Right atrium auricular region (tissue), 2 donors: ENCODE data around the gene NACC2. TPM values are rescaled to one million over a fixed set of nuclear protein-coding genes. Genes with fewer than 3 reads are reported as not detected.

Experiments
- DNase-seq: peaks from one replicate; pipeline ENCODE4 v3.0.0-alpha.2; 2019; ENCODE audit warnings: low spot score
- H3K27ac ChIP-seq, 2 donors: fragments of 200-600 bp; sonication (generic); 1 replicate in 1 of 2; 2 replicates in 1 of 2; pipeline ENCODE4 v1.5.1; 2016 to 2019
- H3K27me3 ChIP-seq, 2 donors: fragments of 200-600 bp; sonication (generic); one replicate each; pipeline versions ENCODE4 v1.5.1 to v1.6.0; 2017 to 2019
- H3K36me3 ChIP-seq: fragments of 200-600 bp; sonication (generic); one replicate; pipeline ENCODE4 v1.5.1; 2016
- H3K4me1 ChIP-seq, 2 donors: fragments of 200-600 bp; sonication (generic); one replicate each; pipeline versions ENCODE4 v1.5.1 to v1.6.0; 2017 to 2019
- H3K4me3 ChIP-seq, 2 donors: fragments of 200-600 bp; sonication (generic); 1 replicate in 1 of 2; 2 replicates in 1 of 2; pipeline ENCODE4 v1.5.1; 2017 to 2019; ENCODE audit warnings: mild to moderate bottlenecking in 1 of 2, moderate library complexity in 1 of 2
- H3K9me3 ChIP-seq, 2 donors: fragments of 200-600 bp; sonication (generic); one replicate each; pipeline ENCODE4 v1.5.1; 2019
- total RNA-seq, 2 donors: library from RNA; depleted of rRNA; stranded (reverse); fragments of >200 nt; gene quantifications; one replicate each; pipeline ENCODE4 v1.1.0, GENCODE V29; 2016
- TF ChIP-seq, protein P1 (sequence below), 2 donors: fragments of 200-600 bp; sonication (generic); IDR thresholded peaks; one replicate each; pipeline ENCODE4 v1.5.1; 2019; ENCODE audit warnings: antibody characterized with exemption in 2 of 2

Gene NACC2
- total RNA-seq, 2 donors from 2014 or later: 49.1 to 55.5 TPM

DNA sequence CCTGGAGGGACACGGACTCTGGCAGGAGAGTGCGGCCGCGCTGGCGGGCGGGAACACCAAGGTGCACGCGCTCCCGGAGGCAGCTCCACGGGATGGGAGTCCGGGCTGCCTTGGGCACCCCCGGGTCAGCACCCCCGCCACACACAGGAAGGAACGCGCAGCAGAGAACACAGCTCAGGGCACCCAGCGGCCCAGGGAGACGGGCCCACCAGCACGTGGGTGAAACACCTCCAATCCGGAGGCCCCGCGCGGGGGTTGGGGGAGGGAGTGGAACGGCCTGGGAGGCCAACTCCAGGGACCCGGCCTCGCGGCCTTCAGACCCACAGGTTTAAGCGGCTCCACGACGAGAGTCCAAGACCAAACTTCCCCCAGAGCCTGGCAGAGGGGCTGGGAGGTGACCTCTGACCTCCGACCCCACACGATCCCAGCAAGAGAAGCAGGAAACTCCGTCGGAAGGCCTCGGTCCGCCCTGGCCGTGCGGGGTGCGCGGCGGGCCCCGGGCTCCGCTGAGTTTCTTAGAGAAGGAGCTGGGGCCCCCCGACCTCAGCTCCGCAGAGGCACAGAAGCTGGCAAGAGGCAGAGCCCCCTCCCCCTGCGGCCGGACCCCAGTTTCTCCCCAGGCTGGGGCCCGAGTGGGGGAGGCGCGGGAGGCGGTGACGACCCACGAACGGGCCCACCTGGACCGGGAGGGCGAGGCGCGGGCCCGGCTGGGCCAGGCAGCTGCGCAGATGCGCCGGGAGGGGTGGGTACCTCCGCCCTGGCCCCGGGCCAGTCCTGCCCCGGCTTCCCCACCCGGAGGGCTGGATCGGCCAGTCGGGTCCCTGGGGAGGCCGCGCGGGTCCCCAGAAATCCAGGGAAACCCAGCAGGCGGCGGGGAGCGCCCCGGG lies 851 bp downstream of the NACC2 start:
- Histone ChIP-seq H3K9me3 (no peaks in the 10 kb centered on the region), H3K27ac (peak overlapping the region; percentile 90 to 99), H3K36me3 (no peaks in the 10 kb centered on the region), H3K27me3 (no peaks in the 10 kb centered on the region), H3K4me3 (peak overlapping the region; percentile 90 to 91), H3K4me1 (peaks cover 0 to 69% of the 10 kb centered on the region in 2 donors)
- peak; percentile 86 for DNase-seq
- TF ChIP-seq, protein P1, sequence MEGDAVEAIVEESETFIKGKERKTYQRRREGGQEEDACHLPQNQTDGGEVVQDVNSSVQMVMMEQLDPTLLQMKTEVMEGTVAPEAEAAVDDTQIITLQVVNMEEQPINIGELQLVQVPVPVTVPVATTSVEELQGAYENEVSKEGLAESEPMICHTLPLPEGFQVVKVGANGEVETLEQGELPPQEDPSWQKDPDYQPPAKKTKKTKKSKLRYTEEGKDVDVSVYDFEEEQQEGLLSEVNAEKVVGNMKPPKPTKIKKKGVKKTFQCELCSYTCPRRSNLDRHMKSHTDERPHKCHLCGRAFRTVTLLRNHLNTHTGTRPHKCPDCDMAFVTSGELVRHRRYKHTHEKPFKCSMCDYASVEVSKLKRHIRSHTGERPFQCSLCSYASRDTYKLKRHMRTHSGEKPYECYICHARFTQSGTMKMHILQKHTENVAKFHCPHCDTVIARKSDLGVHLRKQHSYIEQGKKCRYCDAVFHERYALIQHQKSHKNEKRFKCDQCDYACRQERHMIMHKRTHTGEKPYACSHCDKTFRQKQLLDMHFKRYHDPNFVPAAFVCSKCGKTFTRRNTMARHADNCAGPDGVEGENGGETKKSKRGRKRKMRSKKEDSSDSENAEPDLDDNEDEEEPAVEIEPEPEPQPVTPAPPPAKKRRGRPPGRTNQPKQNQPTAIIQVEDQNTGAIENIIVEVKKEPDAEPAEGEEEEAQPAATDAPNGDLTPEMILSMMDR (IDR thresholded peaks at IDR 0.05): no peak

DNA sequence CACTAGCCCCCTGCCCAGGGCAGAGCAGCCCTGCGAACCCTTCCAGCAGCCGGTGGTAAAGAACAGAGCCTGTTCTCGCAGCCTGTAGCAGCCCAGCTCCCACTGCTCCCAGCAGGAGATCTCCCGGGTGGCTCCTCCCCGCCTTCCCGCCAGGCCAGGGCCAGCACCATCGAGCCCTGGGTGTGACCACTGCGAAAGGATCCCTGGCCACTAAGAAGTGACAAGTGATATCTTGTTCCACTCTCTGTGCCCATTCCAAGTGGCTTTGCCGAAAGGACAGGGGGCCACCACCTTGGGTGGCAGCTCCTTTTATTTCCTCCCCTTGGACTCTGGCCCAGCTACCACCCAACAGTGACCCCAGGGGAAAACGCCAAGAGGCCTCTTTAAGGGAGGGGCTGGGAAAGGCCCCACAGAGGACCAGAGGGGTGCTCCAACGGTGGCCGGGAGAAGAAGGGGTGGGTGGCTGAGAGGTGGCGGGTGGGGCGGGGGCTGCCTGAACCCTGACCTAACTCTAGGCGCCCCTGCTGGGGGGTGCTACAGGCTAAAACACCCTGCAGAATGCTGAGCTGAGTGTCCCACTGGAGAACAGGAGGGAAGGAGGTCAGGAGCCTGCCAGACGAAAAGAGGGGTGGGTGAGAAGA lies 1.6 kb downstream of the NACC2 start:
- Histone ChIP-seq H3K27ac (peak overlapping the region; percentile 90 to 99), H3K4me1 (peaks cover 0 to 69% of the 10 kb centered on the region in 2 donors), H3K9me3 (no peaks in the 10 kb centered on the region), H3K36me3 (no peaks in the 10 kb centered on the region), H3K4me3 (peak overlapping the region; percentile 90 to 91), H3K27me3 (no peaks in the 10 kb centered on the region)
- DNase-seq: no peak
- TF ChIP-seq, protein P1 (IDR thresholded peaks at IDR 0.05): no peak

DNA sequence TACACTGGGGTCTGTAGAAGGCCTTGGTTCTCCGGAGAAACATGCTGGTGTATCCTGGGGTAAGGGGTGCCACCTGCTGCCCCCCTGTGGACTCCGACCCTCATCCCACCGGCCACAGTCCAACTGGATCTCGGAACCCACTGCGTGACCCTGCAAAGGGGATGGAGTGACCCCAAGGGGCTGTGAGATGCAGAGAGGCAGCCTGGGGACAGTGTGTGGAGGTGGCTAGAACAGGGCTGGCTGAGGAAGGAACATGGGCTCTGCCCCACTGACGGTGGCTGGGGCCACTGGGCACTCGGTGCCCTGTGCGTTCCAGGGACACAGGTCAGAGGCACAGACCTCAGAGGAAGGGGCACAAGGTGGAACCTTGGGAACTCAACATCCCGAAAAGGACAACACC lies 2.3 kb downstream of the NACC2 start:
- TF ChIP-seq, protein P1 (IDR thresholded peaks at IDR 0.05): no peak
- Histone ChIP-seq H3K4me1 (peaks cover 0 to 75% of the 10 kb centered on the region in 2 donors), H3K9me3 (no peaks in the 10 kb centered on the region), H3K4me3 (no peak overlapping the region), H3K36me3 (no peaks in the 10 kb centered on the region), H3K27me3 (no peaks in the 10 kb centered on the region), H3K27ac (peak overlapping the region; percentile 90 to 99)
- DNase-seq: no peak

DNA sequence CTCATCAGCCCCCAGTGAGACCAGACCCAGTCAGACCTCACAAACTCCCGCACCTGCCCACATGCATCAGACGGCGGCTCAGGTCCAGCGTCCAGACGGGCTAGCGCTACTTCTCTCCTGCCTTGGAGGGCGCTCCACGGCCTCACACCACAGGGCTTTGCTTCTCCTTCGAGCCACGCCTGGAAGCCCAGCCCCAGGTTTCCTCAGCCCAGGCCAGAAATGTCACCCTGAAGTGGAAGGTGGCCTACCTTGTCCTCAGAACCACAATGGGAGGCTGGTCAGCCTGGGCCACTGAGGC lies 2.8 kb downstream of the NACC2 start:
- DNase-seq: no peak
- no peak overlapping the region for H3K4me3 ChIP-seq
- H3K4me1 ChIP-seq: peaks cover 0 to 80% of the 10 kb centered on the region in 2 donors
- H3K27me3 ChIP-seq: no peaks in the 10 kb centered on the region
- H3K27ac ChIP-seq: peak overlapping the region; percentile 90 to 99
- H3K9me3 ChIP-seq: no peaks in the 10 kb centered on the region
- H3K36me3 ChIP-seq: no peaks in the 10 kb centered on the region
- TF ChIP-seq, protein P1 (IDR thresholded peaks at IDR 0.05): no peak

DNA sequence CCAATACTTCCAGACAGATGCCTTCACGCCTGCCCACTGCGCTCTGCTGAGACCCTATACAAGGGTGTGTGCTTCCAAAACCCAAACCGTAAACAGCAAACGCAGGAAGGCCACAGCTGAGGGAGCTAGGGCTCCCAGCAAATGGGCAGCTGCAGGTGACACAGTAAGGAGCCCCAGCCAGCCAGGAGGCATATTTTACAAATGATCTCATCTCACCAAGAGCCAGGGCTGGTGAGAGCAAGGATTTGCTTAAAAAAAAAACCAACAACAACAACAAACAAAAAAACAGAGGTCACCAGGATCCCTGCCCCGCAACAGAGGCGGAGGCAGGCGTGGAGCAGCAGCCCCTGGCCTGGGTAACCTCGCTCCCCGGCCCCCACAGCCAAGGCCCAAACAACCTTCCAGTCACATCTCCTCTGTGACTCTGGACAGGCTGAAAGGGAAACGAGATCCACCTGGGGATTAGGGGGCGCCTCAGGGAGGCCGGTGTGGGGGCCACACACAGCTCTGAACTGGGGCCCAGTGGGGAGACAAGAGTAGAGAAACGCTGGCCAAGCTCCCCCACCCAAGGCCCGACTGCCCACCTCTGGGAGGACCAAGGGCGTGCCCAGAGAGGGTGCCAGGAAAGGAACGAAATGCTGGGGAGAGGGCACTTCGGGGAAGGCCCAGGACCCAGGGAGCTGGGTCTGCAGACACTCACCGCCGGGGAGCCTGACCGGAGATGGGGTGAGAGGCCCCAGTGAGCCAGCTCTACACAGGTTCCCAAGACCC lies 3.3 kb downstream of the NACC2 start:
- H3K27me3 ChIP-seq: no peaks in the 10 kb centered on the region
- H3K27ac ChIP-seq: peak overlapping the region; percentile 90 to 99
- peak overlapping the region in 1 of 2 donors; percentile 16 for H3K4me3 ChIP-seq
- no peaks in the 10 kb centered on the region for H3K9me3 ChIP-seq
- no peak for DNase-seq
- peaks cover 0 to 85% of the 10 kb centered on the region in 2 donors for H3K4me1 ChIP-seq
- TF ChIP-seq, protein P1 (IDR thresholded peaks at IDR 0.05): no peak
- H3K36me3 ChIP-seq: no peaks in the 10 kb centered on the region
